ENCODE measurements around the gene TMCO6.

TMCO6 gene

DNA sequence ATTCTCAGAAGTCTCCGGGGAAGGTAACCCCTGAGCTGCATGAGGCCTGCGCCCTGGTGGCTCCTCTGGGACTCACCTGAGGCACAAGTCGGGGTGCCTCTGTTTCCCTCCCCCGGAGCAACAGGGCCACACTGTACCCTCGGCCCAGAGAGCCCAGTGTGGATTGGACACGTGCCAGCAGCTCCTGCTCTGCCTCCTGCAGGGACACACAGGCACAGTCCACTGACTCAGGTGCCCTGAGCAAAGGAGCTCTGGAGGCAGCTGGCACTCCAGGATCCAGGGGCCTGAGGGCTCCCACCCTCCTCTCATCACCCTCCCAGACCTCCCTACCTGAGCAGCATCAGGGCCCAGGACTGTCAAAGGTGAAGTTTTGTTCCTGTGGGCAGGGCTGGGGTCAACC, 45.1 kb upstream of the TMCO6 start:
- Histone ChIP-seq H3K27ac (ENCODE audit: low read depth, low read length) (no peak overlapping the region), H3F3A (ENCODE audit: insufficient read depth) (no peaks in the 10 kb centered on the region), H3K4me3 (ENCODE audit: insufficient read depth, low read length, poor library complexity, severe bottlenecking) (no peak overlapping the region), H3K36me3 (ENCODE audit: low read length) (no peaks in the 10 kb centered on the region), H3K4me2 (ENCODE audit: low read depth, low read length, poor library complexity, severe bottlenecking) (no peak overlapping the region), H3K79me2 (ENCODE audit: insufficient read depth, low read length) (no peaks in the 10 kb centered on the region), H4K20me1 (ENCODE audit: low read depth, low read length) (no peaks in the 10 kb centered on the region), H2AFZ (ENCODE audit: low read depth, low read length, severe bottlenecking) (no peak overlapping the region), H3K9me3 (ENCODE audit: insufficient read depth, low read length) (no peaks in the 10 kb centered on the region), H3K9me2 (replicated peaks; ENCODE audit: insufficient read depth, low read length) (no peaks in the 10 kb centered on the region), H3K9ac (ENCODE audit: low read length) (no peak overlapping the region), H3K27me3 (ENCODE audit: low read length) (no peaks in the 10 kb centered on the region)
- TF ChIP-seq, protein P1, sequence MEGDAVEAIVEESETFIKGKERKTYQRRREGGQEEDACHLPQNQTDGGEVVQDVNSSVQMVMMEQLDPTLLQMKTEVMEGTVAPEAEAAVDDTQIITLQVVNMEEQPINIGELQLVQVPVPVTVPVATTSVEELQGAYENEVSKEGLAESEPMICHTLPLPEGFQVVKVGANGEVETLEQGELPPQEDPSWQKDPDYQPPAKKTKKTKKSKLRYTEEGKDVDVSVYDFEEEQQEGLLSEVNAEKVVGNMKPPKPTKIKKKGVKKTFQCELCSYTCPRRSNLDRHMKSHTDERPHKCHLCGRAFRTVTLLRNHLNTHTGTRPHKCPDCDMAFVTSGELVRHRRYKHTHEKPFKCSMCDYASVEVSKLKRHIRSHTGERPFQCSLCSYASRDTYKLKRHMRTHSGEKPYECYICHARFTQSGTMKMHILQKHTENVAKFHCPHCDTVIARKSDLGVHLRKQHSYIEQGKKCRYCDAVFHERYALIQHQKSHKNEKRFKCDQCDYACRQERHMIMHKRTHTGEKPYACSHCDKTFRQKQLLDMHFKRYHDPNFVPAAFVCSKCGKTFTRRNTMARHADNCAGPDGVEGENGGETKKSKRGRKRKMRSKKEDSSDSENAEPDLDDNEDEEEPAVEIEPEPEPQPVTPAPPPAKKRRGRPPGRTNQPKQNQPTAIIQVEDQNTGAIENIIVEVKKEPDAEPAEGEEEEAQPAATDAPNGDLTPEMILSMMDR (IDR thresholded peaks at IDR 0.05; ENCODE audit: insufficient read depth, low read length, poor library complexity, severe bottlenecking): no peak
- no peak for TF ChIP-seq EZH2phosphoT487 (conservative IDR thresholded peaks at IDR 0.05; ENCODE audit: low read length)

DNA sequence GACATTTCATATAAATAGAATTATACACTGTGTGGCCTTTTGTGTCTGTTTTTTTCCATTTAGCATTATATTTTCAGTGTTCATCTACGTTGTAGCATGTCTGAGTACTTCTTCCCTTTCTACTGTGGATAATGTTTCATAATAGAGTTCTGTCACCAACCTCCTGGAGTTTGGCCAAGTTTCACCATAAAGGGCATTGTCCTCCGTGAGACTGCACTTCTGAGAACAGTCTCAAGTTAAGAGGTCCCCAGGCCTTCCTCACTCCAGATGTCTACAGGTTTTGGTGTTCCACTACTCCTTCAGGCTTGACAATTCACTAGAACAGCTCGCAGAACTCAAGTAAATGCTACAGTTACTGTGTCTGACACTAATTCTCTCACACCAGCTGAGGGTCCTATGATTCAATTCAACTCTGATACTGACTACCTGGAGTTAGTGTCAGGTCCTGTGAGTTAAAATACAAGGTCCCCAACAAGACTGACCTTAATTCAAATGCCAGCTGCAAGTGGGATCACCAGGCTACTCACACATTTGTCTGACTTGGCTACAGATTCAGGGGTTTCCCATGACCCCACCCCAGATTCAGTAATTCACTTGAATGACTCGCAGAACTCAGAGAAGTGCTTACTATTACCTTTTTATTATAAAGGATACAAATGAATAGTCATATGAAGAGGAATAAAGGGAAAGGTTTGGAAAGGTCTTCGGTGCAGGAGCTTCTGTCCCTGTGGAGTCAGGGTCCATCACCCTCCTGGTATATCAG, 43.5 kb upstream of the TMCO6 start:
- Histone ChIP-seq H3K27ac (ENCODE audit: low read depth, low read length) (no peak overlapping the region), H3K27me3 (ENCODE audit: low read length) (no peaks in the 10 kb centered on the region), H3K9ac (ENCODE audit: low read length) (no peak overlapping the region), H3K79me2 (ENCODE audit: insufficient read depth, low read length) (no peaks in the 10 kb centered on the region), H3K4me3 (ENCODE audit: insufficient read depth, low read length, poor library complexity, severe bottlenecking) (no peak overlapping the region), H4K20me1 (ENCODE audit: low read depth, low read length) (no peaks in the 10 kb centered on the region), H2AFZ (ENCODE audit: low read depth, low read length, severe bottlenecking) (no peak overlapping the region), H3K9me2 (replicated peaks; ENCODE audit: insufficient read depth, low read length) (no peaks in the 10 kb centered on the region), H3F3A (ENCODE audit: insufficient read depth) (no peaks in the 10 kb centered on the region), H3K36me3 (ENCODE audit: low read length) (no peaks in the 10 kb centered on the region), H3K4me2 (ENCODE audit: low read depth, low read length, poor library complexity, severe bottlenecking) (no peak overlapping the region), H3K9me3 (ENCODE audit: insufficient read depth, low read length) (no peaks in the 10 kb centered on the region)
- no peak for TF ChIP-seq EZH2phosphoT487 (conservative IDR thresholded peaks at IDR 0.05; ENCODE audit: low read length)
- TF ChIP-seq, protein P1 (IDR thresholded peaks at IDR 0.05; ENCODE audit: insufficient read depth, low read length, poor library complexity, severe bottlenecking): no peak

DNA sequence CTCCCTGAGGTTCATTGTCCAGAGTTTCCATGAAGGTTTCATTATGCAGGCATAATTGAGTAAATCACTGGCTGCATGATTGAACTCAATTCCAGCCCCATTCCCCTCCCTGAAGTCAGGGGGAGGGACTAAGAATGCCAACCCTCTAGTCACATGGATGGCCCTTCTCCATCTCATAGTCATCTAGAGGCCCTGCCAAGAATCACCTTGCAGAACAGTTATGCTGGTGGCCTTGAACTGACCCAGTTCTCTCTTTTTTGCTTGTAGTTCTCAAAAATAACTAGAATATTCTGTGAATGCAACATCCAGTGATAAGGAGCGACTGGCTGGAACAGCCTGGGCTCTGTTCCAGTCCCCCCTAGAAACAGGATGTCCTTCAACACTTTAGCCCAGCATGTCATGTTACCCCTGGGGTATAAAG, 42.9 kb upstream of the TMCO6 start:
- no peaks in the 10 kb centered on the region for H3K9me2 ChIP-seq (replicated peaks; ENCODE audit: insufficient read depth, low read length)
- no peak overlapping the region for H3K4me2 ChIP-seq (ENCODE audit: low read depth, low read length, poor library complexity, severe bottlenecking)
- H3K9ac ChIP-seq (ENCODE audit: low read length): no peak overlapping the region
- H3K4me3 ChIP-seq (ENCODE audit: insufficient read depth, low read length, poor library complexity, severe bottlenecking): no peak overlapping the region
- H3K27me3 ChIP-seq (ENCODE audit: low read length): no peaks in the 10 kb centered on the region
- no peaks in the 10 kb centered on the region for H3F3A ChIP-seq (ENCODE audit: insufficient read depth)
- H3K9me3 ChIP-seq (ENCODE audit: insufficient read depth, low read length): no peaks in the 10 kb centered on the region
- H4K20me1 ChIP-seq (ENCODE audit: low read depth, low read length): no peaks in the 10 kb centered on the region
- no peak overlapping the region for H2AFZ ChIP-seq (ENCODE audit: low read depth, low read length, severe bottlenecking)
- H3K79me2 ChIP-seq (ENCODE audit: insufficient read depth, low read length): no peaks in the 10 kb centered on the region
- no peaks in the 10 kb centered on the region for H3K36me3 ChIP-seq (ENCODE audit: low read length)
- H3K27ac ChIP-seq (ENCODE audit: low read depth, low read length): no peak overlapping the region
- TF ChIP-seq EZH2phosphoT487 (conservative IDR thresholded peaks at IDR 0.05; ENCODE audit: low read length): no peak
- TF ChIP-seq, protein P1 (IDR thresholded peaks at IDR 0.05; ENCODE audit: insufficient read depth, low read length, poor library complexity, severe bottlenecking): no peak
